Ureter (tissue), 1 donor: ENCODE measurements around the gene PCSK4. TPM values are rescaled to one million over a fixed set of nuclear protein-coding genes. Genes with fewer than 3 reads are reported as not detected.
"Not testable (repeated sequence)": the region's sequence is repeated elsewhere in the genome, so short reads cannot be mapped to it uniquely, and the experiment has no call there.

Experiments used
- DNase-seq: peaks from one replicate; pipeline ENCODE4 v3.0.0-alpha.2; 2020; ENCODE audit warnings: low spot score
- total RNA-seq: library from RNA; stranded (reverse); gene quantifications from one replicate; pipeline ENCODE4 v1.2.4, GENCODE V29; 2023
- donor health status: DM: yes; HTN: yes; CAD: no.

The PCSK4 gene
- total RNA-seq, 1 donor from 2014 or later, result 4.5 TPM

GRCh38 chr19:1487576-1488281, 2.4 kb downstream of the PCSK4 start:
- no peak for DNase-seq

GRCh38 chr19:1486720-1487575, 3.2 kb downstream of the PCSK4 start:
- no peak for DNase-seq

- no peak for DNase-seq
These were observed 6.1 kb downstream of the PCSK4 start for GRCh38 chr19:1483979-1484428.

GRCh38 chr19:1483131-1483978, 6.8 kb downstream of the PCSK4 start:
- DNase-seq, result no peak

- no peak for DNase-seq
These were observed 7.6 kb downstream of the PCSK4 start for GRCh38 chr19:1482361-1483130.

- no peak for DNase-seq
These were observed 8.2 kb downstream of the PCSK4 start for GRCh38 chr19:1481893-1482360.

- no peak for DNase-seq
These were observed 8.8 kb downstream of the PCSK4 start for GRCh38 chr19:1481224-1481892.

GRCh38 chr19:1478934-1479707, 11.0 kb downstream of the PCSK4 start, which contains the start of gene C19orf25:
TSS of gene C19orf25 (minus strand) at chr19:1479215. CDS start at chr19:1478903, 312 bp downstream.
- DNase-seq, result peak; percentile 95

GRCh38 chr19:1477056-1477455, 13.1 kb downstream of the PCSK4 start:
- DNase-seq, result not testable (repeated sequence)

- no peak for DNase-seq
These were observed 14.3 kb downstream of the PCSK4 start for GRCh38 chr19:1475751-1476437.

GRCh38 chr19:1474765-1475351, 15.3 kb downstream of the PCSK4 start:
- DNase-seq, result no peak

- no peak for DNase-seq
These were observed 16.0 kb downstream of the PCSK4 start for GRCh38 chr19:1474011-1474764.

GRCh38 chr19:1473085-1473851, 16.9 kb downstream of the PCSK4 start:
- no peak for DNase-seq

- no peak for DNase-seq
These were observed 17.7 kb downstream of the PCSK4 start for GRCh38 chr19:1472231-1473084.

GRCh38 chr19:1471515-1472160, 18.5 kb downstream of the PCSK4 start:
- no peak for DNase-seq
